Loucy (cell line): ENCODE results near the gene TMEM250.

Experiments used
- H2AFZ ChIP-seq: fragments of 200-600 bp; sonication (generic); 2 replicates; pipeline ENCODE4 v1.6.0; 2016; ENCODE audit warnings: antibody characterized with exemption, mild to moderate bottlenecking, low read length, moderate library complexity
- H3F3A ChIP-seq: fragments of 200-600 bp; 2 replicates; pipeline ENCODE4 v1.6.0; 2016; ENCODE audit warnings: antibody characterized with exemption, low read depth, mild to moderate bottlenecking
- H3K27me3 ChIP-seq: fragments of 200-600 bp; sonication (generic); 2 replicates; pipeline ENCODE4 v1.6.1; 2014; ENCODE audit warnings: low read length, mild to moderate bottlenecking; ENCODE audit not compliant: insufficient read depth, poor library complexity, severe bottlenecking
- H3K36me3 ChIP-seq: fragments of 200-600 bp; sonication (generic); 2 replicates; pipeline ENCODE4 v1.6.1; 2016; ENCODE audit warnings: low read length; ENCODE audit not compliant: insufficient read depth
- H3K4me1 ChIP-seq: fragments of 200-600 bp; sonication (generic); 2 replicates; pipeline ENCODE4 v1.5.1; 2014; ENCODE audit warnings: low read length, mild to moderate bottlenecking; ENCODE audit not compliant: insufficient read depth, poor library complexity, severe bottlenecking
- H3K4me2 ChIP-seq: fragments of 200-600 bp; sonication (generic); 2 replicates; pipeline ENCODE4 v1.6.0; 2014; ENCODE audit warnings: antibody characterized with exemption, low read length, low read depth, mild to moderate bottlenecking; ENCODE audit not compliant: poor library complexity, severe bottlenecking
- H3K4me3 ChIP-seq: fragments of 200-600 bp; sonication (generic); 2 replicates; pipeline ENCODE4 v1.5.1; 2014; ENCODE audit warnings: low read length, mild to moderate bottlenecking, mixed read lengths; ENCODE audit not compliant: poor library complexity, severe bottlenecking
- H3K79me2 ChIP-seq: fragments of 200-600 bp; sonication (generic); 2 replicates; pipeline ENCODE4 v1.6.1; 2014; ENCODE audit warnings: low read length; ENCODE audit not compliant: insufficient read depth
- H3K9ac ChIP-seq: fragments of 200-600 bp; sonication (generic); 2 replicates; pipeline ENCODE4 v1.6.0; 2014; ENCODE audit warnings: mild to moderate bottlenecking, low read depth, low read length, moderate library complexity; ENCODE audit not compliant: poor library complexity, severe bottlenecking
- H3K9me2 ChIP-seq: fragments of 200-600 bp; sonication (generic); replicated peaks from 2 replicates; pipeline ENCODE4 v1.6.1; 2016; ENCODE audit warnings: low read depth, low read length, mixed read lengths
- H3K9me3 ChIP-seq: fragments of 200-600 bp; sonication (generic); 2 replicates; pipeline ENCODE4 v1.6.1; 2014; ENCODE audit warnings: mild to moderate bottlenecking, antibody characterized with exemption, low read length, low read depth; ENCODE audit not compliant: insufficient read depth
- H4K20me1 ChIP-seq: fragments of 200-600 bp; sonication (generic); 2 replicates; pipeline ENCODE4 v1.6.0; 2014; ENCODE audit warnings: antibody characterized with exemption, low read length, mild to moderate bottlenecking; ENCODE audit not compliant: insufficient read depth, poor library complexity, severe bottlenecking
- EZH2phosphoT487 ChIP-seq: fragments of 200-600 bp; IDR thresholded peaks from 2 replicates; pipeline ENCODE4 v1.6.1; 2018; ENCODE audit warnings: antibody characterized with exemption, mild to moderate bottlenecking, moderate library complexity, borderline replicate concordance
- TF ChIP-seq, protein P1 (sequence below): fragments of 200-600 bp; sonication (generic); conservative IDR thresholded peaks from 2 replicates; pipeline ENCODE4 v1.5.1; 2014; ENCODE audit warnings: mild to moderate bottlenecking, antibody characterized with exemption, low read length

Gene TMEM250

DNA sequence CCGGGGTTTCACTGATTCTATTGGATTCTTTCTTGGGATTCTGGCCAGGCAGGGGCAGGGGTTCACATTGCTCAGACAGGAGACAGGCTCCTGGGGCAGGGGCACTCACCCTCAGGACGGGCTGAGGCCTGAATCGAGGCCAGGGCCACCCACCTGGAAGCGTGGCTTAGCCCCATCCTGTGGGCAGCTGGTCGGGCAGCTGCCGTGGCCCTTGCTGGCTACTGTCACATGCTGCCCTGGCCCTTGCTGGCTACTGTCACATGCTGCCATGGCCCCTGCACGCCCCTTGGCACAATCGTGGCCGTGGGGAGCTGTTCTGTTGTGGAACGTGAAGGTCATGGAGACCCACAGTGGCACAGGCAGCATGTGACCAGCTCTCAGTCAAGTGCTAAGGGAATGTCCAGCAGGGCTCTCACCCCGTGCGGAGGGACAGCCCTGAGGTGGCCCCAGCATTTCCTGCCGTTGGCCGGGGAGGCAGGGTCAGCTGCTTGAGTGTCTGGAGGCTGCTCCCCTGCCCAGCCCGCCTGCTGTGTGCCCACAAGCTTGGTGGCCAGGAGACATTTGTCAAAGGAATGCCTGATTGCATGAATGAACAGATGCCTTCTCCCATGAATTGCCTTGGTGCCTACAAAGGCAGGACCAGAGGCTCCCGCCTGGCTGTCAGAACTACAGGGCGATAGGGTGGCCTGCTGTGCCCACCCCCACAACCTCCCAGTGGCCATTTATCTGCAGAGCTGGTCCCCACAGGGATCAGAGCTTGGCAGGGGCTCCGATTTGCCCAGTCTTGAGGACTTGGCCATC lies 16.9 kb upstream of the TMEM250 start:
- Histone ChIP-seq H3K27me3 (no peaks in the 10 kb centered on the region), H3K4me1 (no peaks in the 10 kb centered on the region), H2AFZ (no peak overlapping the region), H3K9me2 (no peaks in the 10 kb centered on the region), H3K36me3 (no peaks in the 10 kb centered on the region), H3K79me2 (no peaks in the 10 kb centered on the region), H3K4me3 (no peak overlapping the region), H3K4me2 (no peak overlapping the region), H3F3A (no peaks in the 10 kb centered on the region), H4K20me1 (no peaks in the 10 kb centered on the region), H3K9me3 (no peaks in the 10 kb centered on the region), H3K9ac (no peak overlapping the region)
- no peak for TF ChIP-seq EZH2phosphoT487

DNA sequence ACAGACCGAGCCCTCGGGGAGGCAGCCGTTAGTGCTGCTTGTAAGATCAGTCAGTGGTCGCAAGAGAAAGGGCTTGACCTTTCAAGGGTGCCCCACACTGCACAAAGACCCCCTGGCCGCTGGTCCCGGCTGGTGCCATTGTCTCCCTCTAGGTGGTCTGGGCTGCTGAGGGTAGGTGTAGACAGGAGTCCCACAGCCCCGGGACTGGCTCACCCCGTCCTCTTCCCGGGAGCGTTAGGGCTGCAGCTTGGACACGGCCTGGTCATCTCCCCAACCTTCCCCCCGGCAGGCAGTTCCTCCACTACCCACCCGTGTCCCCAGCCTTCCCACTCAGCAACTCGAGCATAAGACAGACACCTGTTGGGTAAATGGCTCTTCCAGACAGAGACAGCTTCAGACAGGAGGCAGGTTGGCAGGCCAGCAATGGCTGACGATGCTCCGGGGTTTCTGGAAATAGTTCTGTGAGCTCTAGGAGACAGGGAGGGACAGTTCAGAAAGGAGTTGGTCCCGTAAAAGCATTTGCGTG lies 15.3 kb upstream of the TMEM250 start:
- Histone ChIP-seq H3K9me2 (no peaks in the 10 kb centered on the region), H4K20me1 (no peaks in the 10 kb centered on the region), H3K4me3 (no peak overlapping the region), H3K4me1 (no peaks in the 10 kb centered on the region), H3K9me3 (no peaks in the 10 kb centered on the region), H3F3A (no peaks in the 10 kb centered on the region), H3K36me3 (no peaks in the 10 kb centered on the region), H3K79me2 (no peaks in the 10 kb centered on the region), H3K27me3 (no peaks in the 10 kb centered on the region), H3K9ac (no peak overlapping the region), H2AFZ (no peak overlapping the region), H3K4me2 (no peak overlapping the region)
- no peak for TF ChIP-seq EZH2phosphoT487
- TF ChIP-seq, protein P1, sequence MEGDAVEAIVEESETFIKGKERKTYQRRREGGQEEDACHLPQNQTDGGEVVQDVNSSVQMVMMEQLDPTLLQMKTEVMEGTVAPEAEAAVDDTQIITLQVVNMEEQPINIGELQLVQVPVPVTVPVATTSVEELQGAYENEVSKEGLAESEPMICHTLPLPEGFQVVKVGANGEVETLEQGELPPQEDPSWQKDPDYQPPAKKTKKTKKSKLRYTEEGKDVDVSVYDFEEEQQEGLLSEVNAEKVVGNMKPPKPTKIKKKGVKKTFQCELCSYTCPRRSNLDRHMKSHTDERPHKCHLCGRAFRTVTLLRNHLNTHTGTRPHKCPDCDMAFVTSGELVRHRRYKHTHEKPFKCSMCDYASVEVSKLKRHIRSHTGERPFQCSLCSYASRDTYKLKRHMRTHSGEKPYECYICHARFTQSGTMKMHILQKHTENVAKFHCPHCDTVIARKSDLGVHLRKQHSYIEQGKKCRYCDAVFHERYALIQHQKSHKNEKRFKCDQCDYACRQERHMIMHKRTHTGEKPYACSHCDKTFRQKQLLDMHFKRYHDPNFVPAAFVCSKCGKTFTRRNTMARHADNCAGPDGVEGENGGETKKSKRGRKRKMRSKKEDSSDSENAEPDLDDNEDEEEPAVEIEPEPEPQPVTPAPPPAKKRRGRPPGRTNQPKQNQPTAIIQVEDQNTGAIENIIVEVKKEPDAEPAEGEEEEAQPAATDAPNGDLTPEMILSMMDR, result no peak

DNA sequence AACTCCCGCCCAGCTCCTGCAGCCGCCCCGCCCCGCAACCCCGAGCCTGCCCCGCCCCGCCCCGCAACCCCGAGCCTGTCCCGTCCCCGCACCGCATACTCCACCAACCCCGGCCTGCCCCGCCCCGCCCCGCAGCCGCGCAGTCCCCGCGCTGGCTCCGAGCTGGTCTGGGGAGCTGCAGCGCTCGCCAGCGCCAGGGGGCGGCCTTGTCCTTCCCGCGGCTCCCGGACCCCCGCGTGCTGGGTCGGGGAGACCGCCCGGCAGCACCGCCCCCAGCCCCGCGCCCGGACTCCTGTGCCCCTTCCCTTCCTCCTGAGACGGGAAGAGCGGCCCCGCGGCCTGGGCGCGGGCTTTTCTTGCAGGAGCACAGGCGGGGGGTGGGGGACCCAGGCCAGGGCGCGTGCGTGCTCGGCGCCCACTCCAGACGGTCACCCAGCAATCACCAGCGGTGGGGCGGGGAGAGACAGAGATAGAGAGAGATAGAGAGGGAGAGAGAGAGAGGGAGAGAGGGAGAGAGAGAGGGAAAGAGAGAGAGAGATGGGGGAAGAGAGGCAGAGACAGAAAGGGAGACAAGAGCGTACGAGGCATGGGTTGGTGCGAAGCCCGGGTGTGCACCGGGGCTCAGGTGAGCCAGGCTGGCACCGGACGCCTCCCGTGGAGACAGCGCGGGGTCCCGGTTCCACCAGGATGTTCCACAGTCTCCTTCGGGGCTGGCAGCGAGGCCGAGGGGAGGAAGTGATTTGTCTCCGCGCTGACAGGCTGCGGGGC lies 14.7 kb upstream of the TMEM250 start:
- Histone ChIP-seq H3K27me3 (no peaks in the 10 kb centered on the region), H2AFZ (no peak overlapping the region), H3K9me2 (no peaks in the 10 kb centered on the region), H3K4me2 (no peak overlapping the region), H3K9ac (no peak overlapping the region), H3K79me2 (no peaks in the 10 kb centered on the region), H3K9me3 (no peaks in the 10 kb centered on the region), H3K4me1 (no peaks in the 10 kb centered on the region), H3K4me3 (no peak overlapping the region), H3F3A (no peaks in the 10 kb centered on the region), H4K20me1 (no peaks in the 10 kb centered on the region), H3K36me3 (no peaks in the 10 kb centered on the region)
- TF ChIP-seq EZH2phosphoT487, result no peak
- TF ChIP-seq, protein P1, result no peak
